Tongue (tissue), 2 donors: ENCODE results near the gene ARHGAP32. TPM values are rescaled to one million over a fixed set of nuclear protein-coding genes. Genes with fewer than 3 reads are reported as not detected.
"Not testable (repeated sequence)": the region's sequence is repeated elsewhere in the genome, so short reads cannot be mapped to it uniquely, and the experiment has no call there.

Experiments used
- DNase-seq: peaks from one replicate; pipeline ENCODE4 v3.0.0-alpha.2; 2015
- total RNA-seq: library from RNA; depleted of rRNA; stranded (reverse); fragments of >200 nt; gene quantifications from one replicate; pipeline ENCODE4 v1.2.3, GENCODE V29; 2014

The ARHGAP32 gene
- total RNA-seq, 1 donor from 2014 or later, result 29.1 TPM

DNA sequence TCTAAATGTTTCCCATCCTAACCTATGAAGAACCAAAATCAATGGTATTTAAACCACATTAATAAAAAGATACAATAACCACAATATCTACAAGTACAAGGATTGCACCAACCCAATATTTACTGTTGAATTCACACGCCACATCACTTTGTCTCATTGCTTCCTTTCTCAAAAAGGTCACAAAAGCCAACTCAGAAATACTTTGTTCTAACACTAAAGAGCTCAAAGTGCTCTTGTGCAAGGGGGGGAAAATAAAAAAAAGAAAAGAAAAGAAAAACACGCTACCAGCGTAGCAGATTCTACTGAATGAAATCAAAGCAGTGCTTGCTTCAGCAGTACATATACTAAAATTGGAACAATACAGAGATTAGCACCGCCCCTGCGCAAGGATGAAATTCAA, 10.5 kb upstream of the ARHGAP32 start:
- no peak for DNase-seq

DNA sequence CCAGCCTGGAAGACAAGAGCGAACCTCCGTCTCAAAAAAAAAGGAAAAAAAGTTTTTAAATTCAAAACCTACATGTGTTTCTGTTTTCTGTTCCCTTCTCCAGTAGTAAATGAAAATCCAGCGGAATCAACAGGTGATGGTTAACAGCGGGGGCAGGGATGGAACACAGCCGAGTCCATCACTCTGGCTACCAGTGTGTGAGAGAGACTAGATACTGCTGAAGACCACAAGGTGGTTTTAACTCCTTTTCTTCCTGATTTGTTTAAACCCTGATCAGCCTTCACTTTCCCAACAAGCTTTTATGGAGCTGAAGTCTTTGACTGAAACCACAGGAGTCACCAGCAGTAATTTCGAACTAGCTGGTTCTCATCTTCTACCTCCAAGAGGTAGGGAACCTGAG, 3.6 kb upstream of the ARHGAP32 start:
- no peak for DNase-seq

DNA sequence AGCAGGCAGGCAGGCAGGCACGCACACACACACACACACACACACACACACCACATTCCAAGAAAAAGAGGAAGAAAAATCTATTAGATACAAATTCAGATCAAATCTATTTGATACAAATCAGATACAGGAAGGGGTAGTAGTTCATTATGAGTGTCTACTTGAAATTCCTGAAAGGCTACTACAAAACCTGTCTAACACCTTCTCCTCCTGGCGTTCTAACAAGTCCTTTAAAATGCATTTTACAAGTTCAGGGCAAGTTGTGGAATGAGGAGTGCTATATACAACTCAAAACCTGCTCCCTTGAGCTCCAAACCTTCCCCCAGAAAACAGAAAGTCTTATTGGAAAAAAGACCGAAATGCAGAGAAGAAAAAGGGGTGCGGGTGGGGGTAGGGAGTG, 476 bp downstream of the ARHGAP32 start:
- DNase-seq, result peak; percentile 36

DNA sequence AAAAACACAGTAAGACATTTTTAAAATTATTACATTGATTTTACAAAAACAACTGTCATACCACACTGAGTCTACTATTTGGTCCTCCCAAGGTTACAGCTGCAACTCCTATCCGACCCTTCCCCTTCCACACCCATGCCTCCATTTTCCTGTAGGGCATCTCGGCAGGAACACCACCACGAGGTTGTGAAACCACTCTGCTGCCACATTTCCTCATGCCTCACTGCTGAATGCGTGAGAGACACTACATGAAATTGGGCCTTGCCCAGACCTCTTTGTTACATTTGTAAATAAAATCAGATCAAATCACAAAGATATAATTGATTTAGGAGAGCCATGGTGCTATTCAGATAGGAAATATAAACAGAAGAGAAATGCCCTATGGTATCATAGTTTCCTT, 2.0 kb downstream of the ARHGAP32 start:
- no peak for DNase-seq

DNA sequence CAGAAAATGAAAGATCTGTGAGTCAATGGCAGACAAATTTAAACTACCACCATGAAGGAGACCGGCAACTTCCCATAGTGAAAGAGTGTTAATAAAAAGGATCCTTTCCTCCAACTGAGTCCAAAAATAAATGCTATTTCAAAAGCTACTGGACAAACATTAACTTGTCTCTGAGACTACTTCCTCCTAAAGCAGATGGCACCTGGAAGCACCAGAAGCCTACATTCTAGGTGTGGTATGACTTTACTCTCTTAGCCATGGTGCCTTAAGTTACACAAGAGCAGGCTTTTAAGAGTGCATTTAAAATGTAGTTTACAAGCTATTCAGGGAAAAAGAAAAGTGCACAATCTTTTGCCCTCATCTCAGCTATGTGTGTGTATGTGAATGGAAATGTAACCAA, 2.5 kb downstream of the ARHGAP32 start:
- no peak for DNase-seq

DNA sequence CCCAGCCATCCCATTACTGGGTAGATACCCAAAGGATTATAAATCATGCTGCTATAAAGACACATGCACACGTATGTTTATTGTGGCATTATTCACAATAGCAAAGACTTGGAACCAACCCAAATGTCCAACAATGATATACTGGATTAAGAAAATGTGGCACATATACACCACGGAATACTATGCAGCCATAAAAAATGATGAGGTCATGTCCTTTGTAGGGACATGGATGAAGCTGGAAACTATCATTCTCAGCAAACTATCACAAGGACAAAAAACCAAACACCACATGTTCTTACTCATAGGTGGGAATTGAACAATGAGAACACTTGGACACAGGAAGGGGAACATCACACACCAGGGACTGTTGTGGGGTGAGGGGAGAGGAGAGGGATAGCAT, 7.0 kb downstream of the ARHGAP32 start:
- DNase-seq, result not testable (repeated sequence)

DNA sequence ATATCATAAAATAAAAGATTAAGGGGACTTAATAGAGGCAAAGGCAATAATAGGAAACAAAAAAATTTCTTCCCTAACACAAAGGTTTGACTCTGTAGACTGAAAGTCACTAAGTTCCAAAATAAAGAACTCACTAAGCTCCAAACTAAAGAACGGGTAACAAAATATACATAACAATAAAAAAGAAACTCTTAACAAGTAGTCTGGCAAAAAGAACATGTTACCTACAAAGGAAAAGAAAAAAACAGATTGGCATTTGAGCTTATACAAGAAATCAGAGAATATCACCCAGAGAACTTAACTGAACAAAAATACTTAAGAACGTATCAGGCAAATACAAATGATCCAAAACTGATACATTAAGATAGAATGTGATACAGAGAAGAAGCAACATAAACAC, 7.5 kb downstream of the ARHGAP32 start:
- no peak for DNase-seq

DNA sequence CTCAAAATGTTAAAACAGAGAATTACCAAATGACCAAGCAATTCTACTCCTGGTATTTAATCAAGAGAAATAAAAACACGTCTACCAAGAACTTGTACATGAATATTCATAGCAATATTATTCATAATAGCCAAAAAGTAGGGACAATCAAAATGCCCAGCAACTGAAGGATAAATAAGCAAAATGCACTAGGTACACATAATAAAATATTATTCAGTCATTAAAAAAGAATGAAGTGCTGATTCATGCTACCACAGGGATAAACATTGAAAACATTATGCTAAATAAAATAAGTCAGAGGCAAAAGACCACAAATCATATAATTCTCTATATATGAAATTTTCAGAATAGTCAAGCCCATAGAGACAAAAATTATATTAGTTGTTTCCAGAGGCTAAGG, 24.8 kb downstream of the ARHGAP32 start:
- no peak for DNase-seq

DNA sequence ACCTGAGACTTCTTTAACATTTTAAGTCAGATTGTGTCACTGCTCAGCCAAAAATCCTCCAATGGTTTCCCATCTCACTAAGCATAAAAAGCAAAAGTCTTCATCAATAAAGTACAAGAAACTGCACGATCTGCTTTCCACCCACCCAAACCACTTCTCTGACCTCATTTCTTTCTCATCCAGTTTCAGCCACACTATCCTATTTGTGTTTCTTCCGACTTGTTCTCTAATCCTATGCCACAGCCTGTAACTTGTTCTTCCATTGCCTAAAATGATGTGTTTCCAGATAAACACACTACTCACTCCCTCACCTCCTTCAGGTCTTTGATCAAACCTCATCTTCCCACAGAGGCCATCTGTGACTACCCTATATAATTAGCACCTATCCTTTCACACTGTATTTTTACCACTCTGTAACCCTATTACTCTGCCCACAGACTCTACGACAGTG, 28.4 kb downstream of the ARHGAP32 start:
- DNase-seq, result no peak

DNA sequence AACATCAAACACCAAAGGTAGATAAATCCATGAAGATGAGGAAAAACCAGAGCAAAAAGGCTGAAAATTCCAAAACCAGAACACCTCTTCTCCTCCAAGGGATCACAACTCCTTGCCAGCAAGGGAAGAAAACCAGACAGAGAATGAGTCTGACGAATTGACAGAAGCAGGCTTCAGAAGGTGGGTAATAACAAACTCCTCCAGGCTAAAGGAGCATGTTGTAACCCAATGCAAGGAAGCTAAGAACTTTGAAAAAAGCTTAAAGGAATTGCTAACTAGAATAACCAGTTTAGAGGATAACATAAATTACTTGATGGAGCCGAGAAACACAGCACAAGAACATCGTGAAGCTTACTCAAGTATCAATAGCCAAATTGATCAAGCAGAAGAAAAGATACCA, 35.0 kb downstream of the ARHGAP32 start:
- not testable (repeated sequence) for DNase-seq

DNA sequence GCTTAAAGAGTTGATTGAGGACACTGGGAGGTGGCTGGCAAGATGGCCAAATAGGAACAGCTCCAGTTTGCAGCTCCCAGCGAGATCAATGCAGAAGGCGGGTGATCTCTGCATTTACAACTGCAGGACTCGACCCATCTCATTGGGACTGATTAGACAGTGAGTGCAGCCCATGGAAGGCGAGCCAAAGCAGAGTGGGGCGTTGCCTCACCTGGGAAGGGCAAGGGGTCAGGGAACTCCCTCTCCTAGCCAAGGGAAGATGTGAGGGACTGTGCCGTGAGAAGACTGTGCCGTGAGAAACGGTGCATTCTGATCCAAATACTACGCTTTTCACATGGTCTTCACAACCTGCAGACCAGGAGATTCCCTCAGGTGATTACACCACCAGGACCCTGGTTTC, 36.4 kb downstream of the ARHGAP32 start:
- DNase-seq, result no peak

DNA sequence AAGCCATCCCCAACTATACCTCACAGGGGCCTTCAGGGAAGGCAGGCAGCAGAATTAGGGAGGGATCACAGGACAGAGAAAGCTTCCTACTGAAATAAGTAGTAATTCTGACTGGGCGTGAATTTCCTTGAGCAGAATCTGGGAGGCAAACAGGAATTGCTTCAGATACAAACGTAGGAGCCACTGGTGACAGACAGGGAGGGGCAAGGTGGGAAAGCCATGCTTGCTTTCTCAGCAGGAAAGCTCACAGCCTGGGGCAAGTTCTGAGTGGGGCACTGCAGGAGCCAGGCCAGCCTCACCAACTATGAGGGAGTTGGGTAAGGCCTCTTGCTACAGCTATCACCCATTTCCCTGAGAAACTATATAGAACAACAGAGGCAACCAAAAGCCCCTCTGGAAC, 43.6 kb downstream of the ARHGAP32 start:
- no peak for DNase-seq

DNA sequence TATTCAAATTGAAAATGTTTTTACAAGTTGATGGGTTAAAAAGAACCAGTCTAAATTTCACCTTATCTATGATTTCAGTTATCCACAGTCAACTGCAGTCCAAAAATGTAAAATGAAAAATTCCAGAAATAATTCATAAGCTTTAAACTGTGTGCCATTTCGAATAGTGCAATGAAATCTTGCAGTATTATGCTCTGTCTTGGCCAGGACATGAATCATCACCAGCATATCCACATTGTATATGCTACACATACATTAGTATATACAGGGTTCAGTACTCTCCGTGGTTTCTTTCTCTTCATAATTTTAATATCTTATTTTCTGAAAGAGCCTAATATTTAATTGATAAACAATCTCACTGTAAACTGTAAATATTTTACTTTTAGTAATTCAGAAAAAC, 45.9 kb downstream of the ARHGAP32 start:
- no peak for DNase-seq

DNA sequence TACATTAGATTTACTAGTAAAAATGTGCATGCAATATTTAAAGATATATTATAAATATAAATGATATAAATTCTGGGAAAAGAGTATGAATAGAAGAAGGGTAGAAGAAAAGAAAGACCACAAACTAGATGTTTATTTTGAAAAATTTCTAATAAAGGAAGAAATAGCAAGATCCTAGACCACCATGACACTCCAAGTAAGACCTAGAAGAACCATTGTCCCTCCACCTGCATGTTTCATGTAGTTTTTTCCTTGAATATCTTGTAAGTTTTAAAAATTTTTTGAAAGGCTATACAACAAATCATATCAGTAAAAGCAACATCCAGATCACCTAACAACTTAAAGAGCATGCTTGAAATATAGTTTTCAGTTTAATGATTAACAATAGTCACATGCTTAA, 46.8 kb downstream of the ARHGAP32 start:
- no peak for DNase-seq

DNA sequence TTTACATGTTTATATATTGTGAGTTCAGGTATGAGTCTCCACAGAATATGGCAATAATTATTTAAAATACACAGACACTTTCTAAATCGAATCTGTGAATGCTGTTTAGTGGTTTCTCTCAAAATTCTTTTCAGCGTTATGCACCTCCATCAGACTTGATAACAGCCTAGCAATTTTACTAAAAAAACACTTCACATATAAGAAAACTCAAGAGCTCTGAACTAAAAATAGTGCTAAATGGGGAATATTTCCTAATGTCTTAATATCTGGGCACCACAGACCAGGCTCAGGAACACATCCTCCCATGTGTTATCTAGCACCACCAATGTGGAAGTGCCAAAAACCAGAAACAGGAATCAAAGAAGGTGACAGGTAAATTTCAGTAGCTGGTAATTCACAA, 47.9 kb downstream of the ARHGAP32 start:
- DNase-seq, result no peak

DNA sequence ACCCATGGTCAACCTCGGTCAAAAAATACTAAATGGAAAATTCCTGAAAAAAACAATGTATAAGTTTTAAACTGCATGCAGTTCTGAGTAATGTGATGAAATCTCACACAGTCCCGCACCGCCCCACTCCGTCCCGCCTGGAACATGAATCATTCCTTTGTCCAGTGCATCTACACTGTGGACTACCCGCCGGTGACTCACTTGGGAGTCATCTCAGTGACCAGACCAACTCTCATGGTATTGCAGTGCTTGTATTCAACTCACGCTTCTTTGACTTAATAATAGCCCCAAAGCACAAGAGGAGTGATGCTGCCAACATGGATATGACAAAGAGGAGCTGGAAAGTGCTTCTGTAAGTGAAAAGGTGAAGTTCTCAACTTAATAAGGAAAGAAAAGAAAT, 48.8 kb downstream of the ARHGAP32 start:
- peak; percentile 16 for DNase-seq

DNA sequence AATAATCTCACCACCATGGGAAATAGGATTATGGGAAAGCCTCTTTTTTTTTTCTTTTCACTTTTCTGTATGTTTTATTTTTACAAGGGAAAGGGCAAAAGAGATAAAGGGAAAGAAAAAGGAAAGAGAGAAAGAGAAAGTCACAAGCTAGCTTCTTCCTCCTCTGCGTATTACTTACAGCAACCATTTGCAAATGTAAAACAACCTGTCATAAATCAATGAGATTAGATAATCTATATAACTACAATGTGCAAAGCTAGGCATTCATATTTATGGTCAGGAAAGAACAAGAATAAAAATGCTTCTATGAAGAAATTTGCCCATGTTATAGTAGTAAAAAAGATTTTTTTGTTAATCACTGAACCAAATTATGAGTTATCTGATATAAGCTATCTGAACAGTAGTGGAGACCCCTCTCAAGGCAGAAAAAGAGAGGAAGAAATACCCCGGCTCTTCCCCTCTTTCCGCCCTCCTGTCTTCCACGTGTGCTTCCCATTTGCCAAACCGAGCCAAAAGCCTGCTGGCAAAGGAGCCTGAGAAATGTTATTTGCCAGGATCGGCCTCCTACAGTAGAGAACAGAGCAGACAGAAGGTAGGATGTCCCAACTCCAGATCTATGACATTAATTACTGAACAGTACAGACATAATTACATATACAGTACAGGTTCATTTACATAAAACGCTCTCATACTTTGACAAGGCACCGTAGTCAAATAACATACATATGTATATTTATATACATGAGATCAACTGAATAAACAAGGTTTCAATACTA, 50.2 kb downstream of the ARHGAP32 start:
- DNase-seq, result no peak

DNA sequence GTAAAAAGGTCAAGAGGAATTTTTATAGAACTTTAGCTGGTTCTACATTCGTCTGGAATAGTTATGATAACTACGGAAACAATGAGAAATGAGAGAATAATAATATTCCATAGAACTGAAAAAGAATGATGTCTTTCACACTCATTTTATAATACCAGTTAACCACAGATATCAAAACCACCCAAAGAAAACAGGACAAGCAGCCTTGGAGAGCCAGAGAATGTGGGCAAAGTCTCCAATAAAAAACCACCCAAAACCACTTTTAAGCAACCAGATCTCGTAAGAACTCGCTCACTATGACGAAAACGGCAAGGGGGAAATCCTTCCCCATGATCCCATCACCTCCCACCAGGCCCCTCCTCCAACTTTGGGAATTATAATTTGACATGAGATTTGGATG, 60.8 kb downstream of the ARHGAP32 start:
- DNase-seq, result no peak

DNA sequence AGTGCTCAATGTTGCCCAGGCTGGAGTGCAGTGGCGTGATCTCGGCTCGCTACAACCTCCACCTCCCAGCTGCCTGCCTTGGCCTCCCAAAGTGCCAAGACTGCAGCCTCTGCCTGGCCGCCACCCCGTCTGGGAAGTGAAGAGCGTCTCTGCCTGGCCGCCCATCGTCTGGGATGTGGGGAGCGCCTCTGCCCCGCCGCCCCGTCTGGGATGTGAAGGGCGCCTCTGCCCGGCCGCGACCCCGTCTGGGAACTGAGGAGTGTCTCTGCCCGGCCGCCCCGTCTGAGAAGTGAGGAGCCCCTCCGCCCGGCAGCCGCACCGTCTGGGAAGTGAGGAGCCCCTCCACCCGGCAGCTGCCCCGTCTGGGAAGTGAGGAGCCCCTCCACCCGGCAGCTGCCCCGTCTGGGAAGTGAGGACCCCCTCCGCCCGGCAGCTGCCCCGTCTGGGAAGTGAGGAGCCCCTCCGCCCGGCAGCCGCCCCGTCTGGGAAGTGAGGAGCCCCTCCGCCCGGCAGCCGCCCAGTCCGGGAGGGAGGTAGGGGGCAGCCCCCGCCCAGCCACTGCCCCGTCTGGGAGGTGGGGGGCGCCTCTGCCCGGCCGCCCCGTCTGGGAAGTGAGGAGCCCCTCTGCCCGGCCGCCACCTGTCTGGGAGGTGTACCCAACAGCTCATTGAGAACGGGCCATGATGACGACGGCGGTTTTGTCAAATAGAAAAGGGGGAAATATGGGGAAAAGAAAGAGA, 63.1 kb downstream of the ARHGAP32 start:
- not testable (repeated sequence) for DNase-seq

DNA sequence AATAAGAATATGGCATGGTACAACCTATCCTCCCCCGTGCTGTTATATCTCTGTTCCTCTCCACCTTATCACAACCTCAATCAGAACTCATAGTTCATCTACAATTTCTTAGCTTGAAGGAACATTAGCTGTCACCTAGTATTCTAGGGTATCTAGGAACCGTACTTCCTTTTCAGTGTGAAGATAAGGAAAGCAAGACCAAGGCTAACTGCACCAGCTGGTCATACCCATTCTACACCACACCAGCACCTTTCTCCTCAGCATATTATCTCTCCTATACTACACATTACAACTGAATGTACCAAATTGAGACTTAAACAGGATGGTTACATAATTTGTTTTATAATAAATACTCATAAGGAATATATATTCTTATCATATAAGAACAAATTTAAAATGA, 73.1 kb downstream of the ARHGAP32 start:
- no peak for DNase-seq

DNA sequence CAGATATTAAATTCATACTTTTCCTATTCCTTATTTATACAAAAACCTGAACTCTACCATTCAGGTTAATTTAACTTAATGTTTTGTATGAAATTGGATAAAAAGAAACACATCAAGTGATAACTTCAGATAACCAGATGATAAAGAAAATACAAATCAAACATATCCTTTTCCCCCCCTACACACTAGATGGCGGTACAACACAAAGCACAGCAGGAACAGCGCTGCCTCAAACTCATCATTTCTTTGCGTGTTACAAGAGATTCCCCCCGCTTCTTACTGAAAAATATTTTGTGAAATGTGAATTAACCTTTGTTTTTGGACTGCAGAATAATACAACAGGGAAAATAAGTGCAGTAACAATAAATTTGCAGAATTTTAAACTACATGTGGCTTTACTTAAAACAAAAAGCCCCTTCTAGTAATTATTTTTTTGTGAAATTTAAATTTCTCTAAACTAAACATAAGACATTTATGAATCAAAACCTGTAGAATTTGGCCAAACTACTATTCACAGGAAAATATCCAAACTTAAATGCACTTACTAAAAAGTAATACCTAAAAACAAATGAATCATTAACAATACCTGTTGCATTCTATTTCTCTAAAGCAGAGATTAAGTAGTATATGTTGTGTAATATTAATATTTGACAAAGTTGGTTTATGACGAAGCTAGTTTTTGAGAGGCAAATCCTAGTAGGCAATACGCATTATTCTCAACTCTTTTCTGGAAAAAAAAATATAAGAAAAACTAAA, 74.4 kb downstream of the ARHGAP32 start:
- peak; percentile 89 for DNase-seq

DNA sequence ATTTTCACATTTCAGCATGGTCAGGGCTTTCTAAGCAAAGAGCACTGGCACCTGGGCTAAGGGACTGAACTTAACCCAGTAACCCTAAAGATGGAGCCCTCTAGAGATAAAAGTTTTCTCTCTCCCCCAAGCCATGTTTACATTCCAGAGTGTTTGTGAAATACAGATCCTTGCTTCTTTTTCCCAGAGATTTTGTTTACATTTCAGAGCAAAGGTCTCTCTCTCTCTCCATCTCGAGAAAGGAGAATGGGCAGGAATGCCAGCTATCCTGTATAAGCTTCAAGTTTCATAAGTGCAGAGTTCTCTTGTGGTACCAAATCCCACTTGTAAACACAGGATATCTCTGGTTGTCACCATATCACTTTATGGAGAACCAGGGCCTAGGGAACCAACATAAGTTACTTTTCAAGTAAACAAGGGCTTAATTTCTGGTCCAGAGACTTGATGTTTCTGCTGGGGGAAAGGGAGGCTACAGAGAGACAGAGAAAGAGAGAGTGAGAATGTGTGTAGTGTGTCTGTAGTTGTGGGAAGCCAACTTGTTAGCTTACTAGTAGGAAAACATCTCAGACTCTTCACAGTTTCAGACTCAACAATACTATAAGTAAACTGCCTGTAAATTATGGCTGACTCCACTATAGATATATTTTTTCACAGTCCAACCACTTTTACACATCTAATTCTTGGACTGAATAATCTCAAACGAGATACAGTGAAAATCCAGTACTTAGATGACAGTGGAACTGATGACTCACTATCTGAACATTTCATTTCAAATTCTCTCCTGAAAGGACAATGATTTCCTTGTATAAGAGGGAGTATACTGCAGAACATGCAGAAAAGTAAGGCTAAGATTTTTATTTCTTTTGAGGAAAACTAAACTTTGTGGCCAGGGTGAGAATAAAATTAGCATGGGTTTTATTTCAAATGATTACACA, 76.2 kb downstream of the ARHGAP32 start:
- DNase-seq, result no peak
